Heart left ventricle (tissue), 13 donors: Measurements from ENCODE around the gene LIMK2.
A peak's percentile ranks its signal among the peaks of the same experiment; 100 is the strongest.

Experiments used
- POLR2A ChIP-seq, 2 donors: fragments of 450-650 bp; IDR thresholded peaks; one replicate each; pipeline ENCODE4 v1.6.1; 2017; ENCODE audit warnings: antibody characterized with exemption in 2 of 2, mild to moderate bottlenecking in 2 of 2, moderate library complexity in 2 of 2
- TF ChIP-seq, protein P1 (sequence below), 12 donors: fragments of 200-600 bp; sonication (generic) in 4 of 12; IDR thresholded peaks; one replicate each; pipeline versions ENCODE4 v1.5.0 to v1.8.0; 2018 to 2022; ENCODE audit warnings: antibody characterized with exemption in 12 of 12, mild to moderate bottlenecking in 5 of 12
- donor health status: ischemic (EF 13 %, LVEDD 7.1; RV severe dilation, severe dysfunction).
- donor health status: DM: no; HTN: yes; CAD: no.
- donor health status: DM: no; HTN: no; CAD: no.
- donor health status: ischemic (EF 25% LVEDD 6.9; RV normal size, moderate dysfunction).
- donor health status: ischemic (EF 25% LVEDD 5.7; RV mildly dilated, moderate dysfunction).
- donor health status: ischemic (EF 35%, LVEDD 5.7; RV mildly dilated, moderate dysfunction).
- donor health status: nonischemic (EF 11% LVEDD 7.7; RV severe dilation, severe dysfunction).
- donor health status: DM: yes; HTN: yes; CAD: no.
- donor health status: PGD.
- donor health status: ischemic (EF 29% LVEDD 5.4; RV normal size, mild dysfunction).
- donor health status: nonischemic (EF 23%, LVEDD 6.1; RV moderate dilation, normal function).

DNA sequence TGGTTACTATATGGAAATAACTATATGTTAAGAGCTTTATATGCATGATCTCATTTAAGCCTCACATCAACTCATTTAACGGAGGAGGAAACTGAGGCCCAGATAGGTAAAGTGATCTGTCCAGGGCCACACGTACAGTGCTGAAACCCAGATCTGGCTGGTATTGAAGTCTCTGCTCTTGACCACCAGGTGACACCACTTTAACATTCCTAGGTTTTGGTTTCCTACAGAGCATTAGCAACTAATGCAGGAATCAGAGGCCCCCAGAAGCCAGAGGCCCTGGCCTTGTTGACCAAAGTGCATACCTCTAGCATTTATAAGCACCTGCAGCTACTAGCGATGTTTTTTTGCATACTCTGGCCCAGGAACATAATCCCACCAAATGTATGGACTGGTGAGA, 12.9 kb upstream of the LIMK2 start:
- TF ChIP-seq POLR2A (IDR thresholded peaks at IDR 0.05): no peak
- TF ChIP-seq, protein P1, sequence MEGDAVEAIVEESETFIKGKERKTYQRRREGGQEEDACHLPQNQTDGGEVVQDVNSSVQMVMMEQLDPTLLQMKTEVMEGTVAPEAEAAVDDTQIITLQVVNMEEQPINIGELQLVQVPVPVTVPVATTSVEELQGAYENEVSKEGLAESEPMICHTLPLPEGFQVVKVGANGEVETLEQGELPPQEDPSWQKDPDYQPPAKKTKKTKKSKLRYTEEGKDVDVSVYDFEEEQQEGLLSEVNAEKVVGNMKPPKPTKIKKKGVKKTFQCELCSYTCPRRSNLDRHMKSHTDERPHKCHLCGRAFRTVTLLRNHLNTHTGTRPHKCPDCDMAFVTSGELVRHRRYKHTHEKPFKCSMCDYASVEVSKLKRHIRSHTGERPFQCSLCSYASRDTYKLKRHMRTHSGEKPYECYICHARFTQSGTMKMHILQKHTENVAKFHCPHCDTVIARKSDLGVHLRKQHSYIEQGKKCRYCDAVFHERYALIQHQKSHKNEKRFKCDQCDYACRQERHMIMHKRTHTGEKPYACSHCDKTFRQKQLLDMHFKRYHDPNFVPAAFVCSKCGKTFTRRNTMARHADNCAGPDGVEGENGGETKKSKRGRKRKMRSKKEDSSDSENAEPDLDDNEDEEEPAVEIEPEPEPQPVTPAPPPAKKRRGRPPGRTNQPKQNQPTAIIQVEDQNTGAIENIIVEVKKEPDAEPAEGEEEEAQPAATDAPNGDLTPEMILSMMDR (IDR thresholded peaks at IDR 0.05): peak in 7 of 12 donors; percentile 12 to 36 (median 25)
